PC-9 (cell line): ENCODE measurements around the gene LMBR1. TPM values are rescaled to one million over a fixed set of nuclear protein-coding genes. Genes with fewer than 3 reads are reported as not detected.

ENCODE experiments used
- BruUV-seq: library from RNA; stranded (reverse); fragments of 400-500 nt; replicated peaks from 2 replicates; lab custom pipeline; 2021; lab: Mats Ljungman, UMichigan
- CTCF ChIA-PET: fragments of 300-600 bp; sonication (Branson Sonifier 250); formaldehyde crosslinking; loops from one replicate; lab custom pipeline; 2022; ENCODE audit warnings: antibody characterized with exemption; lab: Charles Lee
- POLR2A ChIA-PET: fragments of 300-600 bp; sonication (Branson Sonifier 250); formaldehyde crosslinking; loops from one replicate; lab custom pipeline; 2022; ENCODE audit warnings: antibody characterized with exemption; ENCODE audit not compliant: unreplicated experiment; lab: Charles Lee
- DNase-seq, 2 experiments: peaks; one replicate each; pipeline versions ENCODE4 v3.0.0 to v3.0.0-alpha.2; 2015 to 2022; ENCODE audit warnings: mixed read lengths in 1 of 2
- H2AFZ ChIP-seq: fragments of 200-600 bp; sonication (generic); 2 replicates; pipeline ENCODE4 v1.8.1; 2017; ENCODE audit warnings: antibody characterized with exemption
- H3F3A ChIP-seq: fragments of 200-600 bp; sonication (generic); 2 replicates; pipeline ENCODE4 v1.8.1; 2017; ENCODE audit warnings: antibody characterized with exemption, mild to moderate bottlenecking, low read depth; ENCODE audit not compliant: insufficient read depth
- H3K27ac ChIP-seq: fragments of 200-600 bp; sonication (generic); 2 replicates; pipeline ENCODE4 v1.6.1; 2016; ENCODE audit warnings: mixed run types
- H3K27me3 ChIP-seq: fragments of 200-600 bp; sonication (generic); 2 replicates; pipeline ENCODE4 v1.6.1; 2016; ENCODE audit warnings: low read depth, mixed run types; ENCODE audit not compliant: insufficient read depth
- H3K36me3 ChIP-seq: fragments of 200-600 bp; sonication (generic); 2 replicates; pipeline ENCODE4 v1.6.1; 2016; ENCODE audit warnings: low read depth, mixed run types
- H3K4me1 ChIP-seq: fragments of 200-600 bp; sonication (generic); replicated peaks from 2 replicates; pipeline ENCODE4 v1.6.1; 2016; ENCODE audit warnings: mixed run types; ENCODE audit not compliant: insufficient read depth
- H3K4me2 ChIP-seq: fragments of 200-600 bp; sonication (generic); 2 replicates; pipeline ENCODE4 v1.6.1; 2017; ENCODE audit warnings: mixed run types
- H3K4me3 ChIP-seq: fragments of 200-600 bp; sonication (generic); 2 replicates; pipeline ENCODE4 v1.6.1; 2016; ENCODE audit warnings: mixed run types
- H3K79me2 ChIP-seq: fragments of 200-600 bp; sonication (generic); 2 replicates; pipeline ENCODE4 v1.6.1; 2017; ENCODE audit warnings: low read depth, mixed run types
- H3K9me2 ChIP-seq: fragments of 200-600 bp; sonication (generic); 2 replicates; pipeline ENCODE4 v1.8.1; 2017; ENCODE audit warnings: mild to moderate bottlenecking; ENCODE audit not compliant: insufficient read depth
- H3K9me3 ChIP-seq: fragments of 200-600 bp; sonication (generic); 2 replicates; pipeline ENCODE4 v1.8.1; 2016; ENCODE audit warnings: low read depth; ENCODE audit not compliant: insufficient read depth
- H4K20me1 ChIP-seq: fragments of 200-600 bp; sonication (generic); 2 replicates; pipeline ENCODE4 v1.8.1; 2017; ENCODE audit not compliant: insufficient read depth
- EZH2 ChIP-seq: fragments of 200-600 bp; sonication (generic); IDR thresholded peaks from 2 replicates; pipeline ENCODE4 v1.8.0; 2017; ENCODE audit warnings: antibody characterized with exemption, low read depth
- intact Hi-C: fragments of 100-400 bp; cut with micrococcal nuclease; formaldehyde crosslinking; loops from one replicate; pipeline ENCODE4 v1.10.0; 2022; ENCODE audit not compliant: unreplicated experiment
- total RNA-seq: library from RNA; stranded (reverse); gene quantifications from 2 replicates; pipeline ENCODE4 v1.2.3, GENCODE V29; 2021
- TF ChIP-seq, protein P1 (sequence below): fragments of 200-600 bp; sonication (generic); conservative IDR thresholded peaks from 2 replicates; pipeline ENCODE4 v1.6.1; 2017; ENCODE audit warnings: mixed run types, antibody characterized with exemption, mild to moderate bottlenecking, moderate library complexity

The LMBR1 gene
- total RNA-seq, 1 experiment from 2014 or later: 85.0 TPM

- CTCF ChIA-PET: no interaction called here
- no peak for DNase-seq
- 0 out of 2 replicates have a peak, but pooled peaks cover 4% of the 10 kb centered on the region for H3F3A ChIP-seq
- H4K20me1 ChIP-seq: no peaks in the 10 kb centered on the region
- no peaks in the 10 kb centered on the region for H3K4me1 ChIP-seq
- H3K27me3 ChIP-seq: no peaks in the 10 kb centered on the region
- H3K9me2 ChIP-seq: no peaks in the 10 kb centered on the region
- no peak overlapping the region for H3K27ac ChIP-seq
- H3K9me3 ChIP-seq: peaks cover 8% of the 10 kb centered on the region; the same call in 1 of the 2 replicates
- no peaks in the 10 kb centered on the region for H3K36me3 ChIP-seq
- no peak overlapping the region for H2AFZ ChIP-seq
- intact Hi-C loops: no loop called here
- H3K4me2 ChIP-seq: no peak overlapping the region
- TF ChIP-seq EZH2: no peak
- TF ChIP-seq, protein P1, sequence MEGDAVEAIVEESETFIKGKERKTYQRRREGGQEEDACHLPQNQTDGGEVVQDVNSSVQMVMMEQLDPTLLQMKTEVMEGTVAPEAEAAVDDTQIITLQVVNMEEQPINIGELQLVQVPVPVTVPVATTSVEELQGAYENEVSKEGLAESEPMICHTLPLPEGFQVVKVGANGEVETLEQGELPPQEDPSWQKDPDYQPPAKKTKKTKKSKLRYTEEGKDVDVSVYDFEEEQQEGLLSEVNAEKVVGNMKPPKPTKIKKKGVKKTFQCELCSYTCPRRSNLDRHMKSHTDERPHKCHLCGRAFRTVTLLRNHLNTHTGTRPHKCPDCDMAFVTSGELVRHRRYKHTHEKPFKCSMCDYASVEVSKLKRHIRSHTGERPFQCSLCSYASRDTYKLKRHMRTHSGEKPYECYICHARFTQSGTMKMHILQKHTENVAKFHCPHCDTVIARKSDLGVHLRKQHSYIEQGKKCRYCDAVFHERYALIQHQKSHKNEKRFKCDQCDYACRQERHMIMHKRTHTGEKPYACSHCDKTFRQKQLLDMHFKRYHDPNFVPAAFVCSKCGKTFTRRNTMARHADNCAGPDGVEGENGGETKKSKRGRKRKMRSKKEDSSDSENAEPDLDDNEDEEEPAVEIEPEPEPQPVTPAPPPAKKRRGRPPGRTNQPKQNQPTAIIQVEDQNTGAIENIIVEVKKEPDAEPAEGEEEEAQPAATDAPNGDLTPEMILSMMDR: no peak
- H3K79me2 ChIP-seq: no peaks in the 10 kb centered on the region
- POLR2A ChIA-PET: no interaction called here
- no TSS peak for BruUV-seq
- no peak overlapping the region for H3K4me3 ChIP-seq
These were observed 199.4 kb downstream of the LMBR1 start for GRCh38 chr7:156693627-156694026.

GRCh38 chr7:156692849-156693248, 200.1 kb downstream of the LMBR1 start:
- DNase-seq: no peak
- peaks cover under 1% of the 10 kb centered on the region; the same call in 1 of the 2 replicates for H3K9me3 ChIP-seq
- H3K4me1 ChIP-seq: no peaks in the 10 kb centered on the region
- CTCF ChIA-PET: no interaction called here
- no peaks in the 10 kb centered on the region for H4K20me1 ChIP-seq
- 0 out of 2 replicates have a peak, but pooled peaks cover 4% of the 10 kb centered on the region for H3F3A ChIP-seq
- H2AFZ ChIP-seq: no peak overlapping the region
- intact Hi-C loops: no loop called here
- no peaks in the 10 kb centered on the region for H3K27me3 ChIP-seq
- no peak for TF ChIP-seq EZH2
- TF ChIP-seq, protein P1: no peak
- H3K27ac ChIP-seq: no peak overlapping the region
- H3K4me3 ChIP-seq: no peak overlapping the region
- no peak overlapping the region for H3K4me2 ChIP-seq
- H3K9me2 ChIP-seq: no peaks in the 10 kb centered on the region
- H3K36me3 ChIP-seq: no peaks in the 10 kb centered on the region
- no TSS peak for BruUV-seq
- POLR2A ChIA-PET: no interaction called here
- H3K79me2 ChIP-seq: no peaks in the 10 kb centered on the region

DNA sequence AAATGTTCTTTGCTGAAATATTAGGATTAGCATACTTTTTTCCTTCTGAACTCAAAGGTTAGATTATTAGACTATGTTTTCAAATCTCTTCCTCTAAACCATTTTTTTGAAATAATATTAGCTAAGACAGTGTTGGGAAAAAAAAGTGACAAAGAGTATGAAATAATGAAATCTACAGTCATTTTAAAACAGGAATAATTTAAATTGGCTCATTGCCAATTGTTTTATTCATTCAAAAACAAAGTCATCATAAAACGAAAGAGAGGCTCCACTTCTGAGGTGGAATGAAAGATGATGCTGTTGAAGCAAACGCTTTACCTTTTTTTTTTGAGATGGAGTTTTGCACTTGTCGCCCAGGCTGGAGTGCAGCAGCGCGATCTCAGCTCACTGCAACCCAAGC, 201.2 kb downstream of the LMBR1 start:
- POLR2A ChIA-PET: no interaction called here
- no peaks in the 10 kb centered on the region; the same call in 1 of the 2 replicates for H3K9me3 ChIP-seq

More for the DNA sequence above, 201.2 kb downstream of the LMBR1 start:
- Histone ChIP-seq H3K4me3 (no peak overlapping the region), H3K9me2 (no peaks in the 10 kb centered on the region), H3K27ac (no peak overlapping the region), H3K27me3 (no peaks in the 10 kb centered on the region), H4K20me1 (no peaks in the 10 kb centered on the region), H3K79me2 (no peaks in the 10 kb centered on the region), H3K4me2 (no peak overlapping the region), H3F3A (0 out of 2 replicates have a peak, but pooled peaks cover 4% of the 10 kb centered on the region), H3K36me3 (no peaks in the 10 kb centered on the region), H3K4me1 (no peaks in the 10 kb centered on the region), H2AFZ (no peak overlapping the region)
- CTCF ChIA-PET: no interaction called here
- no peak for TF ChIP-seq EZH2
- TF ChIP-seq, protein P1: no peak
- no peak for DNase-seq
- no TSS peak for BruUV-seq
- intact Hi-C loops: no loop called here
